ENCODE results near the gene GCKR.

DNA sequence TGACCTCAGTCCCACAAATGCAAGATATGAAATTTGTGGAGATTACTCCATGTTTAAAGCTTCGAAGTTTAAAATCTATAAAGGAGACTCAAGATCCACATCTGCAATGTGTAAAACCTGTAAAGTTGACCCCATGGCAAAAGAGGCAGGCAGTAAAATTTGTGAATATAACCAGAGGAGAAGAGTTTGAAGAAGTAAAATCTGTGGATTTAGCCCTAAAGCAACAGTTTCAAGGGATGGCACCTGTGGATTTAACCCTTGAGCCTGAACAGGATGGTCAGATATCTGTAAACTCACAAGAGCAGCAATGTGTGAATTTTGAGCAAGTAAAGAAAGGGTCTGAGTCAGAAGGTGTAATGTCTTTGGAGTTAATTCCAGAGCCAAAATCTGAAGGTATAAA lies 75.0 kb downstream of the GCKR start:
- TF ChIP-seq, protein P1, sequence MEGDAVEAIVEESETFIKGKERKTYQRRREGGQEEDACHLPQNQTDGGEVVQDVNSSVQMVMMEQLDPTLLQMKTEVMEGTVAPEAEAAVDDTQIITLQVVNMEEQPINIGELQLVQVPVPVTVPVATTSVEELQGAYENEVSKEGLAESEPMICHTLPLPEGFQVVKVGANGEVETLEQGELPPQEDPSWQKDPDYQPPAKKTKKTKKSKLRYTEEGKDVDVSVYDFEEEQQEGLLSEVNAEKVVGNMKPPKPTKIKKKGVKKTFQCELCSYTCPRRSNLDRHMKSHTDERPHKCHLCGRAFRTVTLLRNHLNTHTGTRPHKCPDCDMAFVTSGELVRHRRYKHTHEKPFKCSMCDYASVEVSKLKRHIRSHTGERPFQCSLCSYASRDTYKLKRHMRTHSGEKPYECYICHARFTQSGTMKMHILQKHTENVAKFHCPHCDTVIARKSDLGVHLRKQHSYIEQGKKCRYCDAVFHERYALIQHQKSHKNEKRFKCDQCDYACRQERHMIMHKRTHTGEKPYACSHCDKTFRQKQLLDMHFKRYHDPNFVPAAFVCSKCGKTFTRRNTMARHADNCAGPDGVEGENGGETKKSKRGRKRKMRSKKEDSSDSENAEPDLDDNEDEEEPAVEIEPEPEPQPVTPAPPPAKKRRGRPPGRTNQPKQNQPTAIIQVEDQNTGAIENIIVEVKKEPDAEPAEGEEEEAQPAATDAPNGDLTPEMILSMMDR (conservative IDR thresholded peaks at IDR 0.05; ENCODE audit: low read depth, low read length): no peak
- no peak for TF ChIP-seq EZH2 (IDR thresholded peaks at IDR 0.05; ENCODE audit: borderline replicate concordance, low read depth, low read length, poor library complexity, severe bottlenecking)

Measured in A673 (cell line).